ENCODE results near the gene ST7L.
"Not testable (repeated sequence)": the region's sequence is repeated elsewhere in the genome, so short reads cannot be mapped to it uniquely, and the experiment has no call there.

The ST7L gene

DNA sequence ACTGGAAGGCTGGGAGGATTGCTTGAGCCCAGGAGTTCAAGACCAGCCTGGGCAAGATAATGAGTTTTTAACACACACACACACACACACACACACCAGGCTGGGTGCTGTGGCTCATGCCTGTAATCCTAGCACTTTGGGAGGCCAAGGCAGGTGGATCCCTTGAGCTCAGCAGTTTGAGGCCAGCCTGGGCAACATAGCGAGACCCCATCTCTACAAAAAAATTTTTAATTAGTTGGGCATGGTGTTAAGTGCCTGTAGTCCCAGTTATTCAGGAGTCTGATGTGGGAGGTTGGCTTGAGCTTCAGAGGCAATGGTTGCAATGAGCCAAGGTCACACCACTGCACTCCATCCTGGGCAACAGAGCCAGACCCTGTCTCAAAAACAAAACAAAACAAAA is 132.9 kb downstream of the ST7L start:
- not testable (repeated sequence) for DNase-seq

- no peak for DNase-seq
These were observed 140.6 kb downstream of the ST7L start for GRCh38 chr1:112478314-112478713.

GRCh38 chr1:112477550-112477949 is 141.4 kb downstream of the ST7L start:
- DNase-seq, result no peak

Data from CD4-positive, alpha-beta T cell treated with Interleukin-1 beta for 1 hour (primary cell).